ENCODE results near the gene RNASE4. TPM values are rescaled to one million over a fixed set of nuclear protein-coding genes. Genes with fewer than 3 reads are reported as not detected.

Gene RNASE4, protein sequence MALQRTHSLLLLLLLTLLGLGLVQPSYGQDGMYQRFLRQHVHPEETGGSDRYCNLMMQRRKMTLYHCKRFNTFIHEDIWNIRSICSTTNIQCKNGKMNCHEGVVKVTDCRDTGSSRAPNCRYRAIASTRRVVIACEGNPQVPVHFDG
- total RNA-seq (2021): not detected in 2 replicates
- long read RNA-seq, partial matches to known transcripts: 0 of 2 reads
- long read RNA-seq, other reads (novel, unspliced or antisense): 1 of 2 reads

DNA sequence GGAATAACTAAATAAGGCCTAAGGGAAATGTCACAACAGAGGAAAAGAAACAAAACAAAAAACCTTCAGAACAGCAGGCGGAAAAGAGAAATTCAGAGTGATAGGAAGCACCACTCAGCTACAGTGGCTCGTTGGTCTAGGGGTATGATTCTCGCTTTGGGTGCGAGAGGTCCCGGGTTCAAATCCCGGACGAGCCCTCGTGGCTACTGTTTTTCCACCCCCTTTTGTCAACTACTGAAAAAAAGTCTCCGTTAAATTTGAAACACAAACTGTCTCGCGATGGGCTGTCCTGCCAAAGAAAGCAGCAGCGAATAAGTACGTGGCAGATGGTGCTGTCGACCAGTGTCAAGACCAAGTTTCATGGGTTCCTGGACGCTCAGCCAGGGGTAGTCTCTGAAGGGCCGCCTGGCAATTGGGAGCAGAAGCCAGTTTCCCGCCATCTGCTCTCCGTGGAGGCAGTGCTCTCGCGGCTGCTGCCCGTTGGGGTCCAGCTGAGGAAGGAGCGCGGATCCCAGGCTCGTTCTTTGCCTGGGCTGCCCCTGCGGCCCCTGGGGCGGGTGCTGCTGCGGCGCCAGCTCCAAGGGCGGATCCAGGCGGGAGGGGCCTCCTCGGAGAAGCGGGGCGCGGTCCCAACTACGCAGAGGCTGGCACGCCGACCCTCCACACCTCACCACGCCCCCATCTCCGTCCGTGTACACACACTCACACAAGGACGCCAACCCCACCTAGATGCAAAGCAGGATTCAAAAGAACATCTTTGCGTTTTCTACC is at the start of gene RNASE4:
Gene RNASE4 (plus strand): TSS at position 670 of the 771 bp plus-strand sequence. CDS start 14,812 bp downstream, outside the sequence.
- no peak within 1 kb of the TSS for H3K56ac ChIP-seq (ENCODE audit: insufficient read length, low read depth, low read length)
- H3K14ac ChIP-seq (ENCODE audit: insufficient read depth, low read length): no peak within 1 kb of the TSS; the same call in 1 of the 2 replicates
- no peak within 1 kb of the TSS for H4K91ac ChIP-seq (ENCODE audit: insufficient read length, low read depth, low read length)
- H3K9me3 ChIP-seq (ENCODE audit: control insufficient read depth, low read depth, low read length): no peaks in the 10 kb centered on the region
- H3K79me1 ChIP-seq (ENCODE audit: insufficient read depth, low read depth, low read length, poor library complexity, severe bottlenecking): no peaks in the 10 kb centered on the region
- H2AFZ ChIP-seq (ENCODE audit: low read length): peak within 1 kb of the TSS; percentile 57
- no peak within 1 kb of the TSS for H2BK20ac ChIP-seq (ENCODE audit: low read depth, low read length, poor library complexity, severe bottlenecking)
- no peak within 1 kb of the TSS for H2AK5ac ChIP-seq (ENCODE audit: insufficient read length, low read length)
- H2BK120ac ChIP-seq (ENCODE audit: low read depth, low read length, poor library complexity, severe bottlenecking): no peak within 1 kb of the TSS
- H2BK12ac ChIP-seq (ENCODE audit: insufficient read length, low read depth, low read length): no peak within 1 kb of the TSS
- peaks cover 16% of the 10 kb centered on the region in 2 experiments for H3K4me1 Mint-ChIP-seq
- no peak within 1 kb of the TSS for H4K5ac ChIP-seq (ENCODE audit: insufficient read length, low read depth, low read length)
- no peak within 1 kb of the TSS for H3K4me3 Mint-ChIP-seq
- H3T11ph ChIP-seq (ENCODE audit: low read length): no peak within 1 kb of the TSS
- no peaks in the 10 kb centered on the region for H4K20me1 ChIP-seq (ENCODE audit: control insufficient read depth, insufficient read depth, insufficient read length)
- H3K9me3 Mint-ChIP-seq: no peaks in the 10 kb centered on the region
- H3K23me2 ChIP-seq (ENCODE audit: insufficient read length, low read depth, low read length, poor library complexity, severe bottlenecking): peaks cover 23% of the 10 kb centered on the region
- H4K8ac ChIP-seq (replicated peaks; ENCODE audit: insufficient read length, low read depth, low read length): no peak within 1 kb of the TSS
- DNase-seq: peak; percentile 80
- H3K4ac ChIP-seq (ENCODE audit: low read depth, low read length): no peak within 1 kb of the TSS
- no peaks in the 10 kb centered on the region for H3K79me2 ChIP-seq (ENCODE audit: insufficient read depth, low read length)
- peak within 1 kb of the TSS; percentile 97 for H3K4me2 ChIP-seq (ENCODE audit: insufficient read depth, insufficient read length, low read length)
- H3K9ac ChIP-seq (ENCODE audit: extremely low read depth, insufficient read length, low read length): peak within 1 kb of the TSS; percentile 51
- peaks cover 3% of the 10 kb centered on the region for H3K27me3 Mint-ChIP-seq (ENCODE audit: low read depth)
- no peak within 1 kb of the TSS for H3K18ac ChIP-seq (ENCODE audit: insufficient read length, low read depth, low read length)
- TF ChIP-seq, protein P1, sequence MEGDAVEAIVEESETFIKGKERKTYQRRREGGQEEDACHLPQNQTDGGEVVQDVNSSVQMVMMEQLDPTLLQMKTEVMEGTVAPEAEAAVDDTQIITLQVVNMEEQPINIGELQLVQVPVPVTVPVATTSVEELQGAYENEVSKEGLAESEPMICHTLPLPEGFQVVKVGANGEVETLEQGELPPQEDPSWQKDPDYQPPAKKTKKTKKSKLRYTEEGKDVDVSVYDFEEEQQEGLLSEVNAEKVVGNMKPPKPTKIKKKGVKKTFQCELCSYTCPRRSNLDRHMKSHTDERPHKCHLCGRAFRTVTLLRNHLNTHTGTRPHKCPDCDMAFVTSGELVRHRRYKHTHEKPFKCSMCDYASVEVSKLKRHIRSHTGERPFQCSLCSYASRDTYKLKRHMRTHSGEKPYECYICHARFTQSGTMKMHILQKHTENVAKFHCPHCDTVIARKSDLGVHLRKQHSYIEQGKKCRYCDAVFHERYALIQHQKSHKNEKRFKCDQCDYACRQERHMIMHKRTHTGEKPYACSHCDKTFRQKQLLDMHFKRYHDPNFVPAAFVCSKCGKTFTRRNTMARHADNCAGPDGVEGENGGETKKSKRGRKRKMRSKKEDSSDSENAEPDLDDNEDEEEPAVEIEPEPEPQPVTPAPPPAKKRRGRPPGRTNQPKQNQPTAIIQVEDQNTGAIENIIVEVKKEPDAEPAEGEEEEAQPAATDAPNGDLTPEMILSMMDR (conservative IDR thresholded peaks at IDR 0.05): no peak
- H3K27ac ChIP-seq (ENCODE audit: insufficient read length, low read depth, low read length): no peak within 1 kb of the TSS
- no peaks in the 10 kb centered on the region for H3K4me1 ChIP-seq (ENCODE audit: insufficient read depth, low read length)
- H3K27ac Mint-ChIP-seq: no peak within 1 kb of the TSS
- no peak within 1 kb of the TSS for H3K23ac ChIP-seq (ENCODE audit: insufficient read length, low read depth, low read length)
- H3K27me3 ChIP-seq (ENCODE audit: insufficient read depth, low read length): no peaks in the 10 kb centered on the region
- H2BK5ac ChIP-seq (ENCODE audit: insufficient read length, low read length): no peak within 1 kb of the TSS
- H3K36me3 Mint-ChIP-seq (ENCODE audit: insufficient read depth in 1 of 3, low read depth in 3 of 3): no peaks in the 10 kb centered on the region
- no CpG with 5 or more reads among the region's 42 CpGs for WGBS (ENCODE audit: extremely low coverage, insufficient read length, low lambda C conversion rate)
- H2BK15ac ChIP-seq (ENCODE audit: low read depth, low read length): no peak within 1 kb of the TSS
